ENCODE measurements around the gene PEF1.
"Not testable (repeated sequence)": the region's sequence is repeated elsewhere in the genome, so short reads cannot be mapped to it uniquely, and the experiment has no call there.

The PEF1 gene

DNA sequence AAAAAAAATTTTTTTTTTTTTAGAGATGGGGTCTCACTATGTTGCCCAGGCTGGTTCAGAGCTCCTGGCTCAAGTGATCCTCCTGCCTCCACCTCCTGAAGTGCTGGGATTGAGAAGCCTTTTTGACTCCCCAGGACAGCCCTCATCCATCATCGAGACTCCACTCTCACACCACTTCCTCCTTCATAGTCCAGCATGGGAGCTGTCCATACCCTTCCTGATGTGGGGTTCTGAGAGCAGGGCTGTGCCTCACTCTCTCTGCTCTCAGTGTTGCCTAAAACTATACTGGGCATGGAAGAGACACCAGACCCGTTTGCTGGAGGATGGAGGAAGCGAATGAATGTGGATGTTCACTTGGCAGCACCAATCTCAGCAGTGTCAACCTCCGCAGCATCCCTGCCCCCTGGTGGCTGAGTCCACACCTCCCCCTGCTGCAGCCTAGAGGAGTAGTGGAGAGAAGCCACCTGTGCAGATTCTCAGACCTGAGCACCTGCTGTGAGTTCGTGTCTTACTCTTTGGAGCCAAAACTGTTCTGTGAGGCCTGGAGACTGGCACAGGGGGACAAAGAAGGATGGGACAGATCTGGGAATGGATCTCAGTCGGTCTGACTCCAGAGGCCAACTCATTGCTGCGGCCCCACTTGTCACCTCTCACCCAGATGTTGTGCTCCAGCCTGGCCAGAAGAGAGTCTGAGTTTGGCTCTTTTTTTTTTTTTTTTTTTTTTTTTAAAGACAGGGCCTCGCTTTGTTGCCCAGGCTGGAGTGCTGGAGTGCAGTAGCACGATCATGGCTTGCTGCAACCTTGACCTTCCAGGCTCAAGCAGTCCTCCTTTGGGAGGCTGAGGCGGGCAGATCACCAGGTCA lies 50.7 kb downstream of the PEF1 start:
- Mint-ChIP-seq H3K4me1 (peaks cover 7% of the 10 kb centered on the region), H3K27ac (no peak overlapping the region), H3K27me3 (peaks cover 43% of the 10 kb centered on the region), H3K9me3 (no peaks in the 10 kb centered on the region), H3K4me3 (no peak overlapping the region)
- peak; percentile 63 to 67 for DNase-seq
- peak; percentile 93 for ATAC-seq

DNA sequence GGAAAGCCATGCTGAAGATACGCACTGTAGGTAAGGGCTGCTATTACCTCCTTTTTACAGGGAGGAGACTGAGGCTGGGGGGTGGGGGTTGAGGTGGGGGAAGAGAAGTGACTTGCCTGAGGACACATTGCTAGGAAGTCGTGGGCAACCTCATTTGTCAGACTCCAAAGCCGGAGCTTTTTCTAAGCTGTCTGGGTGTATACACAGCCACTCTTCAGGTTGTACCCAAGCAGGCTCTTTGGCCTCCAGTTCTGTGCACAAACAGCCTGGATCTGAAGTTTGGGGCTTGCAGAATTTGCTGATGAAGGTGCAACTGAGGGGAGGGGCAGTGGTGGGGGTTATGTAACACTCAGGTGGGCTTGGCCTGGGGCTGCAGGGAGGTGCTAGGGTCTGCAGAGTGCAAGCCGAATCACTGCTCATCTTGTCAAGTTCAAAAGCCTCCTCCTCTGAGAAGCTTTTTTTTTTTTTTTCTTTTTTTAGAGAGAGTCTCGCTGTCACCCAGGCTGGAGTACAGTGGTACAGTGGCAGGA lies 51.5 kb downstream of the PEF1 start:
- ATAC-seq (no peak), DNase-seq (no peak)
- H3K27me3 Mint-ChIP-seq = peaks cover 49% of the 10 kb centered on the region
- H3K4me1 Mint-ChIP-seq = peaks cover 7% of the 10 kb centered on the region
- H3K27ac Mint-ChIP-seq = no peak overlapping the region
- H3K4me3 Mint-ChIP-seq = no peak overlapping the region
- no peaks in the 10 kb centered on the region for H3K9me3 Mint-ChIP-seq

DNA sequence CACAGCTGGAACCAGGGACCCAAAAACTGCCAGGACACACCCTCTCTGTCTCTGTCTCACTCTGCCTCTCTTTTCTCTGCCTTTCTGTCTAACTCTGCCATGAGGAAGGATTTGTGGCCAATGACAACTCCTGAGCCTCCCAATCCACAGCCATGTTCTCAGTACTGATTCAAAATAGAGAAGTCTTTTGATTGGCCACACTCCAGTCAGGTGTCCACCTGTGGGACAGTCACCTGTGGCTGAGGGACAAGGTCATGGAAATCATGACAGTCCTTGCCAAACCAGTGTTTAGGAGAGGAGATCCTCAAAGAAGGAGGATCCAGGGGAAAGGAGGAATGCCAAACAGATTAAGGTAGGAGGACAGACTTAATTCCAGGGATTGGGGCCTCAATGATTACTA lies 52.5 kb downstream of the PEF1 start:
- no peak overlapping the region for H3K27ac Mint-ChIP-seq
- no peak for DNase-seq
- H3K9me3 Mint-ChIP-seq = no peaks in the 10 kb centered on the region
- peaks cover 7% of the 10 kb centered on the region for H3K4me1 Mint-ChIP-seq
- no peak for ATAC-seq
- no peak overlapping the region for H3K4me3 Mint-ChIP-seq
- H3K27me3 Mint-ChIP-seq = peaks cover 56% of the 10 kb centered on the region

DNA sequence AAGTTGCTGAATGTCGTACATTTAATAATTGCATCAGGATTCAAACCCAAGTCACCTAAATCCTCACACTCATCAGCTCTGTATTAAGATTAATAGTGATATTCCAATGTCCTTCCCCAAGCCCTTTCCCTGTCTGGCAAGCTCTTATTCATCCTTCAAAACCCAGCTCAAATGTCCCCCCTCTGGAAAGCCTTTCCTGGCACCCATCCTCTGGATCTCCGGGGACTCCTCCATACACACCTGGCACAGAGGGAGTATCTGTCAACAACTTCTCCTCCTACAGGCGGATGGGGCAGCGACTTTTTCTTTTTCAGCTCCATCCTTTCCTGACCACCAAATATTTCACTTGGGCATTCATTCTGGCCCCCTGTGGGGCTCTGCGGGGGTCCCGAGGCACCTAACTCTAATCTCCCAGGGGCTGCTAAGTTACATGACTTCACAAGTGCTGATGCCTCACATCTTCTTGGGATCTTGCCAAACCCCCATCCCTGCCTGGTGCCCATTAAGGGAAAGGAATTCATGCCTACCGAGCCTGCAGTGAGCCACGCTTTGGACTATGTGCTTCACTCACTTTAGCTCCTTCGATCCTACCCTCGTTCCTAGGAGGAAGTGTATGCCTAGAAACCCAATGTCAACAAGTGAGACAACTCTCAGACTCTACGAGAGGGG lies 53.1 kb downstream of the PEF1 start:
- peaks cover 5% of the 10 kb centered on the region for H3K4me1 Mint-ChIP-seq
- DNase-seq = no peak
- ATAC-seq = no peak
- no peaks in the 10 kb centered on the region for H3K9me3 Mint-ChIP-seq
- no peak overlapping the region for H3K4me3 Mint-ChIP-seq
- H3K27ac Mint-ChIP-seq = no peak overlapping the region
- H3K27me3 Mint-ChIP-seq = peaks cover 58% of the 10 kb centered on the region

DNA sequence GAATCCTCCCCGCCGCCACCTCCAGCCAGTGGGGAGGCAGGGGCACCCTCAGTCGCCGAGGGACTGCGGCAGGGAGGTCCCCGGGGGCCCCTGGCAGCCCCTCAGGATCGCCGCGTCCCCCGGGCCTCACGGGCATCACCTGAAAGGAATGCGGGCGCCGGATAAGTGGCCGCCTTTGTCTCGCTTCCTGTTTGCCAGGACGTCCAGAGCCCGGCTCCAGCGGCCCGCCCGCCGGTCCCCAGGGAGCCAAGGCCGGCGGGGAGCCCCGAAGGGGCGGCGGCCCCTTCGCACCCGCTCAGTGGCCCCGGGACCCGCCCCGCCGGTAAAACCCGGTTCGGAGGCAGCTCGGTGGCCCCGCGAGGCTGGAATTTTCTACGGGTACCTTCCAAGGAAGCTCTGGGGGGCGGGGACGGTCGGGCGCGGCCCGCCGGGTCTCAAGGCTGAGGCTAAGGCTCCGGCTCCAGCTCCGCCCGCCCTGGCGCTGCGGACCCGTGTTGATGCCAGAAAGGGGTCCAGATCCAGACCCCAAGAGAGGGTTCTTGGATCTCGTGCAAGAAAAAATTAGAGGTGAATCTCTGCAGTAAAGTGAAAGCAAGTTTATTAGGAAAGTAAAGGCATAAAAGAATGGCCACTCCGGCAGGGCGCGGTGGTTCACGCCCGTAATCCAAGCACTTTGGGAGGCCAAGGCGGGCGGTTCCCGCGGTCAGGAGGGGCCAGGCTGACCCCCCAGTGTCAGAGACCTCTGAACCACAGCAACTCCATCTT lies 55.7 kb downstream of the PEF1 start:
- Mint-ChIP-seq H3K4me1 (no peaks in the 10 kb centered on the region), H3K9me3 (no peaks in the 10 kb centered on the region), H3K4me3 (no peak overlapping the region), H3K27ac (no peak overlapping the region), H3K27me3 (peaks cover 55% of the 10 kb centered on the region)
- DNase-seq (no peak), ATAC-seq (no peak)

DNA sequence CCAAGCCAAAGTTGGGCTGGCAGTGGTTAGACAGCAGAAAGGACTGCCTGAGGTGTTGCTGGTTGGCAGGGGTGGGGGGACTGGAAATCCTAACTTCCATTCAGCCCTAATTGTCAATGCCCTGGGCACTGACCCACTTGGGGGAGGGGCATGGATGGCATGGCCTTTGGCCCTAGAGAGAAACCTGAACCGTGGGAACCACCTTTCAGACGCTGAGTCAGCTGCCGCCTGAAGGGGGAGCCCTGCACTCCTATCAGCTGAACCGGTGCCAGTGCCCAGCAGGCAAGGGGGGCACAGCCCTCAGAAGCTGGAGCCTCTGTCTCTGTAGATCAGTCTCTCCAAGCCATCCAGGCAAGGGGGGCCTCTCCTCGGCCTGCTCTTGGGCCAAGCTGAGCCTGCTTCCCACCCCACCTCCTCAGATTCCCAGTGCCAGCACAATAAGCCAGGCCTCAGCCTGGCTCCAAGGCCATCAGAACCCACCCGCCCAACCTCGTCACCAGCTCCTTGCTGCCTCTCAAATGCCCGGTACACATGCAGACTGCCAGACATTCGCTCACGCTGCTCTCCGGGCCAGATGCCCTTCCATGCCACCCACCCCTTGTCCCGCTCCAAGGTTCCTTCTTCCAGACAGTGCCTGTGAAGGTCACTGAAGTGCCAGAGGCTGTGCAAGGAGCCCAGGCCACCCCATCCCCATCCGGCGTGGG lies 56.8 kb downstream of the PEF1 start:
- DNase-seq = peak; percentile 47 to 63

DNA sequence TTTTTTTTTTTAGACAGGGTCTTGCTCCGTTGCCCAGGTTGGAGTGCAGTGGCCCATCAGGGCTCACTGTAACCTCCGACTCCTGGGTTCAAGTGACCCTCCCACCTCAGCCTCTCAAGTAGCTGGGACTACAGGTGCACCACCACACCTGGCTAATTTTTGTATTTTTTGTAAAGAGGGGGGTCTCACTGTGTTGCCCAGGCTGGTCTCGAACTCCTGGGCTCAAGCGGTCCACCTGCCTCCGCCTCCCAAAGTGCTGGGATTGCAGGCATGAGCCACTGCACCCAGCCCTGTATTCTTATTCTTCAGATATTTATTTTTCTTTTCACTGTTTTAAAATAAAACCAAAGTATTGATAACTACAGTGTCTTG lies 57.4 kb downstream of the PEF1 start:
- not testable (repeated sequence) for H3K9me3 Mint-ChIP-seq, H3K4me1 Mint-ChIP-seq, H3K4me3 Mint-ChIP-seq, ATAC-seq, H3K27ac Mint-ChIP-seq, DNase-seq
- H3K27me3 Mint-ChIP-seq = peaks cover 48% of the 10 kb centered on the region

More for the DNA sequence above, 56.8 kb downstream of the PEF1 start:
- H3K4me3 Mint-ChIP-seq = no peak overlapping the region
- H3K4me1 Mint-ChIP-seq = no peaks in the 10 kb centered on the region
- no peak overlapping the region for H3K27ac Mint-ChIP-seq
- H3K27me3 Mint-ChIP-seq = peaks cover 54% of the 10 kb centered on the region
- peak; percentile 76 for ATAC-seq
- no peaks in the 10 kb centered on the region for H3K9me3 Mint-ChIP-seq

DNA sequence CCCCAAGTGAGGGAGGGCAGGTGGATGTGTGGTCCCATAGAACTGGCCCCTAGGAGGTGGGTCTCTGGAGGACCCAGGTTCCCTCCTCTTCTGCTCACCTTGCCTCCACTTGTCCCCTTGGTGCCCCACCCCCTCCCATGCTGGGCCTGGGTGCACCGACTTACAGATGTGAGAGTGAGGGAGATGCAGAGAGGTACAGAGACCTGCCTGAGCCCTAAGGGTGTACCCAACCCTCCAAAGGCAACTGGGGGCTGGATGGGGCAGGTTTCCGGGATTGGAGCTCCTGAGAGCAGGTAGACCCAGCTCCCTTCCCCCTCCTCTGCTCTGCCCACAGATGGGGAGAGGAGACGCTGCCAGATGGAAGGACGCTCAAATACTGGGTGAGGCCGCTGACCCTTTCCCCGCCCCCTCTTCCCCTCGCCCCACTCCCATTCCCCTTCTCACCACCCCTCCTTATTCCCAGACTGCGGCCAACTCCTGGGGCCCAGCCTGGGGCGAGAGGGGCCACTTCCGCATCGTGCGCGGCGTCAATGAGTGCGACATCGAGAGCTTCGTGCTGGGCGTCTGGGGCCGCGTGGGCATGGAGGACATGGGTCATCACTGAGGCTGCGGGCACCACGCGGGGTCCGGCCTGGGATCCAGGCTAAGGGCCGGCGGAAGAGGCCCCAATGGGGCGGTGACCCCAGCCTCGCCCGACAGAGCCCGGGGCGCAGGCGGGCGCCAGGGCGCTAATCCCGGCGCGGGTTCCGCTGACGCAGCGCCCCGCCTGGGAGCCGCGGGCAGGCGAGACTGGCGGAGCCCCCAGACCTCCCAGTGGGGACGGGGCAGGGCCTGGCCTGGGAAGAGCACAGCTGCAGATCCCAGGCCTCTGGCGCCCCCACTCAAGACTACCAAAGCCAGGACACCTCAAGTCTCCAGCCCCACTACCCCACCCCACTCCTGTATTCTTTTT lies 58.0 kb downstream of the PEF1 start:
- peak; percentile 29 for ATAC-seq
- no peaks in the 10 kb centered on the region for H3K9me3 Mint-ChIP-seq

DNA sequence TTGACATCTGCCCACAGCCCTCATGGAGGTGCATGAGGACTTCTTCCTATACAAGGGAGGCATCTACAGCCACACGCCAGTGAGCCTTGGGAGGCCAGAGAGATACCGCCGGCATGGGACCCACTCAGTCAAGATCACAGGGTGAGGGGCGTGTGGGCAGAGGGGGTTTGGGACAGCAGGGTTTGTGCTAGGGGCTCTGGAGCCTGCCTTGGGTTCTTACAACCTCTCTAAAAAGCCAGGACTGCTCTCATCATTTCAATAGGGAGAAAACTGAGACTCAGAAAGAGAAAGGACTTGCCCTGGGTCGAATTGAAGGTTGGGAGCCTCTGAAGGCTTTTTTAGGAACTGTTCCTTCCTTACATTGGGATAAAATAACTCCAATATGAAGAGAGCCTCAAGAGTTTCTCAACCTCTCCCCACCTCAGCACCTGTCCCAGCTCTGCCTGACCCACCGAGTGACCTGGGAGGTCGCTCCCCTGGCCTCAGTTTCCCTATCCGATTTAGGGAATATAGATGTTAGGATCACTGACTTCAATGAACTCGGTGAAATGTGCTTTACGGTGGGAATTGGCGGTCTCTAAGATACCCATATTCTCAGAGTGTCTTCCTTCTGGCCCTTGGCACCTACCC lies 58.8 kb downstream of the PEF1 start:
- Mint-ChIP-seq H3K9me3 (no peaks in the 10 kb centered on the region), H3K4me3 (no peak overlapping the region), H3K27me3 (peaks cover 34% of the 10 kb centered on the region)

More for the DNA sequence above, 58.0 kb downstream of the PEF1 start:
- DNase-seq = no peak
- Mint-ChIP-seq H3K4me1 (no peaks in the 10 kb centered on the region), H3K4me3 (no peak overlapping the region), H3K27ac (no peak overlapping the region), H3K27me3 (peaks cover 42% of the 10 kb centered on the region)

DNA sequence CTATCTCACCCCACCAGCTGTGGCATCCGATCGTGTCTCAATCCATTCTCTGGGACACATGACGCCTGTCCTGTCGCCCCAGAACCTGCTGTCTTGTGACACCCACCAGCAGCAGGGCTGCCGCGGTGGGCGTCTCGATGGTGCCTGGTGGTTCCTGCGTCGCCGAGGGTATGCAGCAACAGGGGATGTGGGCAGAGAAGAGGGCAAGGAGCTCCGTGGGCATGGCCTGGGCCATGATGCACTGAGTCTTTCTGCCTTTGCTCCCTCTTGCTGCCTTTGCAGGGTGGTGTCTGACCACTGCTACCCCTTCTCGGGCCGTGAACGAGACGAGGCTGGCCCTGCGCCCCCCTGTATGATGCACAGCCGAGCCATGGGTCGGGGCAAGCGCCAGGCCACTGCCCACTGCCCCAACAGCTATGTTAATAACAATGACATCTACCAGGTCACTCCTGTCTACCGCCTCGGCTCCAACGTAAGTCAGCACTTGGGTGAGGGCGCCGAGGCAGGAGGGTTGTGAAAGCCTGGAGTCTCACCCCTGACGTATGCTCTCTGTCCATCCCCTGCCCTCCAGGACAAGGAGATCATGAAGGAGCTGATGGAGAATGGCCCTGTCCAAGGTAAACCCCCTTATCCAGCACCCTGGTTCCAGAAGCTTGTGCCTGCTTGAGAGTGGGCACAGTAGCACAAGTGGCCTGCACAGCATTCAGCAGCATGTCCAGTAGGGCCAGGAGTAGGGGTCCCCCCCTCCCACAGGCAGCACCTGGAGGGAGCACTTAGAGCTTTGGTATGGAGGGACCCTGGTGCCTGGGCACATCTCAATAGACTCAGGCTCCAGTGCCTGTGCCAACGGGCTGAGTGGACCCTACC lies 59.6 kb downstream of the PEF1 start:
- Mint-ChIP-seq H3K27me3 (peaks cover 26% of the 10 kb centered on the region), H3K27ac (peak overlapping the region in 1 of 2 donors; percentile 65), H3K4me1 (no peaks in the 10 kb centered on the region), H3K4me3 (no peak overlapping the region), H3K9me3 (no peaks in the 10 kb centered on the region)
- DNase-seq (no peak), ATAC-seq (no peak)

More for the DNA sequence above, 58.8 kb downstream of the PEF1 start:
- DNase-seq (no peak), ATAC-seq (no peak)
- no peaks in the 10 kb centered on the region for H3K4me1 Mint-ChIP-seq
- no peak overlapping the region for H3K27ac Mint-ChIP-seq

DNA sequence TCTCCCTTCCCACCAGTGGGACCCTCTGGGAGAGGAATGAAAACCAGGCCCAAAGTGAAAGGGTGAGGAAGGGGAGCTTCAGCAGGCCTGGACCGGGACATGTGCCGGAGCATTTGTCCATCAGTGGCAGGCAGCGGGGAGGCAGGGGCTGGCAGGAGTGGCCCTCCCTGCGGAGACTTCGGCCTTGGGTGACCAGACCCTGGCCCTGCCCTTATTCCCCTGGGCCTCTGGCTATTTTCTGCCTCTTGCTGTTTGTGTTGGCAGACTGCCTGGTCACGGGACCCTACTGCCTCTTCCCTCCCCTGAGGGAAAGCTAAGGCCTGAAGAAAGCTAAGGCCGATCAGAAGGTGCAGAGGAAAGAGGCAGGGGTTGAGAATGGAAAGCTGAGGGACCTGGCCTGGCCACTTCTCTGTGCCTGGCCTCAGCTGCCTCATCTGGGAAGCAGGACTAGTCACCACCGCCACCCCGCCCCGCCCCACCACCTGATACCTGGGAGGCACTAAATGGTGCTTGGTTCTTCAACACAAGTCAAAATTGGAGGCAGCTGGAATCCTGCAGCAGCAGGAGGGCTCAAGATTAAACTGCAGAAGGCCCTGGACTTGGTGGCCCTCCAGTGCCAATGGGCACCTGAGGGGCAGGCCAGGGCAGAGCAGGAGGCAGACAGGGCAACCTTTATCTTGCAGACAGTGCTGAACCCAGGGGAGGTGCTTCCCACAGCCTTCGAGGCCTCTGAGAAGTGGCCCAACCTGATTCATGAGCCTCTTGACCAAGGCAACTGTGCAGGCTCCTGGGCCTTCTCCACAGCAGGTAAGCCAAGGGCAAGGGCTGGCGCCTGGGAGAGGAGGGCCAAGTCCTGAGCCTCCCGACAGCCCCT lies 60.4 kb downstream of the PEF1 start:
- DNase-seq (no peak), ATAC-seq (no peak)
- Mint-ChIP-seq H3K4me3 (no peak overlapping the region), H3K27me3 (peaks cover 22% of the 10 kb centered on the region), H3K9me3 (no peaks in the 10 kb centered on the region), H3K27ac (no peak overlapping the region), H3K4me1 (no peaks in the 10 kb centered on the region)

Measured in stimulated activated naive CD8-positive, alpha-beta T cell treated with anti-CD3 and anti-CD28 coated beads, Interleukin-15, amount 100 ng/mL, for 72 hours (primary cell).